ENCODE data around the gene HSPB2.

GRCh38 chr11:111871693-111872161 lies 40.8 kb upstream of the HSPB2 start:
- TF ChIP-seq POLR2A (IDR thresholded peaks at IDR 0.05) (no peak), CTCF (IDR thresholded peaks at IDR 0.05) (no peak)
